Measurements from ENCODE around the gene SPNS2.

The SPNS2 gene

DNA sequence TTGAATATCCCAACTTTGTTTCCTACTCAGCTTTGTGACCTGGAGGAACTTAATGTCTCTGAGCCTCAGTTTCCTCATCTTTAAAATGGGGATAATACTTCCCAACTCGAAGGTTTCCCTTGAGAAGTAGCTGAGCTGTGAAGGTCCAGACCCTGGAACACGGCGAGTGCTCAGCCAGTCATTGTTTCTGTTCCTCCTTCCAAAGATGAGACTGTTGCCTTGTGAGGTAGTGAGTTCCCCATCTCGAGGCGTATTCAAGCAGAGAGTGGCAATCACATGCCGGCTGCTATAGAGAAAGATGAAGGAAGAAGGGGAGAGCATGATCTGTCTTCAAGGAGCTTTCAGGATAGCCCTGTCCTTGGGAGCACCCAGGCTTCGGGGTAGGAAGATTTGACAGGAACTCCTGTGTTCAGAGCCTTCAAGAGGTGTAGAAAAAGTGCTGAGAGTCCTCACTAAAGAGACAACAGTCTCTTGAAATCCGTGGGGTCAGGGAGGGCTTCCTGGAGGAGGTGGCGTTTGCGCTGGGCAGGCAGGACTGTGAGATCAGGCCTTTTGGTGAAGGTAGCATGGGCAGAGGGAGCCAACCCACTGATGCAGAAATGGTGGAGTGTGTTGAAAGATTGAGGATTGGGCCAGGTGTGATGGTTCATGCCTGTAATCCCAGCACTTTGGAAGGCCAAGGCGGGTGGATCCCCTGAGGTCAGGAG lies 27.2 kb downstream of the SPNS2 start:
- no peak for DNase-seq

DNA sequence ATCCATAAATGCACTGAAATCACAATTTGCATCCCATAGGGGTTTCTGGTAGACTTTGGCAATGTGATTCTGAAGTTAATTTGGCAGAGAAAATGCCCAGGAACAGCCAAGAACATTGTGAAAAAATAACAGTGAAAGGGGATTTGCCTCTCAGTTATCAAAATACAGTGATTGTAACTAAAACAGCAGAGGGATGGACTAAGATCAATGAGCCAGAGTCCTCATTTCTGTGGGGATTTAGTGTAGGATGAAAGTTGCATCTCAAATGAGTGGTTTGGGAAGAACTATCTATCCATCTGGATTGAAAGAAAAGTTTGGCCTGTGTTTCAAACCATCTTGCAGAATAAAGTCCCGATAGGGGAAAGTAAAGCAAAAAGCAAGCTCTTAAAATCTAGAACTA lies 28.5 kb downstream of the SPNS2 start:
- DNase-seq, result no peak

DNA sequence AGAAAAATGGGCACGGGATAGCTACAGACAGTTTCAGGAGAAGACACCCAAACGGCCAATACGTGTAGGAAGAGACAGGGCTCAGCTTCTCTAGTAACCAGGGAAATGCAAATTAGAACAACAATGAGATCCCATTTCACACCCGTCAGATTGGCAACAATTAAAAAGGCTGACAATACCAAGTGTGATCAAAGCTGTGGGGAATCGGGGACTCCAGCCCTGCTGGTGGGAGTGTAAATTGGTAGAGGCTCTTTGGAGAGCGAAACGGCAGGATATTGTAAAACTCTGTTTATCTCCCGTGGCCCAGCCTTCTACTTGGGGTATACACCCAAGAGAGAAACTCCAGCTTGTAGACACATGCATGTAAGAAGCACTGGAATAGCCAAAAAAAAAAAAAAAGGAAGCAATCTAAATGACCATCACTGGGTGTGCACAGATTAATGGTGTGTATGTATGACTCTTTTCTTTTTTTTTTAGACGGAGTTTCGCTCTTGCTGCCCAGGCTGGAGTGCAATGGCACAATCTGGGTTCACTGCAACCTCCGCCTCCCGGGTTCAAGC lies 29.0 kb downstream of the SPNS2 start:
- no peak for DNase-seq

DNA sequence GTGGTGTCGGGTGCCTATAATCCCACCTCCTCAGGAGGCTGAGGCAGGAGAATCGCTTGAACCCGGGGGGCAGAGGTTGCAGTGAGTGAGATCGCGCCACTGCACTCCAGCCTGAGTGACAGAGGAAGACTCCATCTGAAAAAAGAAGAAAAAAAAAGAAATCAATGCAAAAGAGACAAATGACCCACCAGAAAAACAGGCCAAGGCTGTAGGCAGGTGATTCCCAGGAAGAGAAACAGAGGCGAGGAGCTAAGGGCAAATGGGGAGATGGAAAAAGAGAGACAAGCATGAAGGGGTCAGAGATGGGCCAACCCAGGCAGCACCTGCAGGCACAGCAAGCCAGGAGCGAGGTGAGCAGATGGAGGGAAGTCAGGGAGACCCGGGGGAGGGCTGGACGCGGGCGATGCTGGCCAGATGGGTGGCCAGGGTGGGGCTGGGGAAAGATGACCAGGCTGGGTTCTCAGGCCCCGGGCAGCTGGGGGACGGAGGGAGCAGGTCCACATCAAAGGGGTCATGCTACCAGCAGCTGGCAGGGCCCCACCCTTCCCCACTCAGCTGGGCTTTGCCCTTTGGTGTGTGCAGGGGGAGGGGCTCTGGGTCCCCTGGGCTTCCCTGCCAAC lies 31.0 kb downstream of the SPNS2 start:
- no peak for DNase-seq

DNA sequence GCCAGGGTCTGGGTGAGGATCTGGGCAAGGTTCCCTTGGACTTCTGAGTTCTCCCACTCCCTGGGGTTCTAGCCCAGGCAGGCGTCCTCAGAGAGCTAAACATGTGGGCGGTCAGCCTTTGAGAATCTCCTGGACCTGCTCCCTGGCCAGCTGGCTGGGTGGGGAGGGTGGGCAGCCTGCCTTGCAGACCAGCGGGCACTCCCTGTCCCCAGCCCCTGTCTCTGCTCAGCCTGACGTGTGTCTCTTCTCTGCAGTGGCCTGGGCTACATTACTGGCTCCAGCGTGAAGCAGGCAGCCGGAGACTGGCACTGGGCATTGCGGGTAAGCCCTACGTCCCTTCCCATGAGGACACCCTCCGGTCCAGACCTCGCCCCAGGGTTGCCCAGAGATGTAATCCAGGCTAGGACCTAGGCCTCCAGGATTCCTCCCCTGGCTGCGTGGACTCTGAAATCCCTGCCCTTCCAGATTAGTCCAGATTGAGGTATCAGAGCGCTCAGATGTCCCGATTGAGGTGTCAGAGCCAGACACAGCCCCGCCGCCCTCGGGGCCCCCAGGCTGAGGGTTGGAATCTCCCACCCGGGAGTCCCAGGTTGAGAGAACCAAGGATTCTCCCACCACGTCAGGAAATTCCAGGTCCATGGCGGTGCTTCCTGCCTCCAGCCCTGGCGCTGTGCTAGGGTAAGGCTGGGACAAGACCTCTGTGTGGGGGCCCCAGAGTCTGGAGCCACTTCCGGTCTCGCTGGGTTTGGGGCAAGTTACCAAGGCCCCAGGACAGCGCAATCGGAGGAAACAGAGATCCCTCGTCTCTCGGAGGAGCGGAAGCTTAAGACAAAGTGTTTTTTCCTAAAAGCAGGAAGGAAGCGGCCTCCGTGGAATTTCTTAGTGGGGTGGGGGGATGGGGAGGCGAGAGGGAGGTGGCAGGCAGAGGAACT lies 32.4 kb downstream of the SPNS2 start:
- DNase-seq, result no peak

DNA sequence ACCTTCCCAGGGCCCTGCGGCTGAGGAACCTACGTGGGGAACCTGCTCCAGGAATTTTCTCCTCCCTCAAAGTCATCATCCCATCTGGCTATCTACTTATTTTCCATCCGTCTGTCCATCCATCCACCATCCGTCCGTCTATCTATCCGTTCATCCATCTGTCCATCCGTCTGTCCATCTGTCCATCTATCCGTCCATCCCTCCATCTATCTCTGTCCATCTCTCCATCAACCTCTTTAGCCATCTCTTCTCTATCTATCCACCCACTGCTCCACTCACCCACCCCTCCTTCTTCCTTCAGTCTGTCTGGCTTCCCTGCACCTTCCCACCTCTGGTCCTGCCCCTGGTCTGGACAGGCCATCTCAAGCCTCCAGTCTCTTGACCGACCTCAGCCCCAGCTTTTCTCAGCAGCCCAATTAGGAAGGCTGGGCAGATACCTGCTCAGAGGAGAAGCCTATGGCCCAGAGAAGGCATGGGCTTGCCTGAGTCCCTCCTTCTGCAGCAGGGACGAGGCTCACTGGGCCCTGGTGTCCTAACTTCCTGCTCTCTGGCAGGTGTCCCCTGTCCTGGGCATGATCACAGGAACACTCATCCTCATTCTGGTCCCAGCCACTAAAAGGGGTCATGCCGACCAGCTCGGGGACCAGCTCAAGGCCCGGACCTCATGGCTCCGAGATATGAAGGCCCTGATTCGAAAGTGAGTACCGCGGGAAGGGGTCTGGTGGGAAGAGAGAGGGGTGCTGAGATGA lies 33.5 kb downstream of the SPNS2 start:
- no peak for DNase-seq

- no peak for DNase-seq
Measured at GRCh38 chr17:4532860-4533522, 34.3 kb downstream of the SPNS2 start.

GRCh38 chr17:4533523-4534504 lies 35.1 kb downstream of the SPNS2 start:
- DNase-seq, result no peak

DNA sequence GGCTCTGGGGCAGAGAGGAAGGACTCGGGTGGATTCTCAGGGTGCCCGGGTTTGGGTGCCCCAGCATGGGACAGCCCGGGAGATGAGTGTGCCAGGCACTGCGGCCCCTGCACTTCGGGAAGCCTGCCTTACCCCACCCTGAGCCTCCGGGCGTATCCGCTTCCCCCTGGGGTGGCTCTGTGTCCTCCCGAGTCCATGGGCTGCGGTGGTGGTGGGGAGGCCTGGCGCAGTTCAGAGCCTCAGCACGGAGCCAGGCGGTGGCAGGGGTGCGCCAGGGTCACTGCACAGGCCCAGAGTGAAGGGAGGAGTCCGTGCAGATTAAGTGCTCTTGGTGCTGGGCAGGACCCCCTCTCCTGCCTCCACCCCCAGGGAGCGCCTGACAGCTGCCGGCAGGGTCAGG lies 35.8 kb downstream of the SPNS2 start:
- no peak for DNase-seq

GRCh38 chr17:4534928-4535666 lies 36.4 kb downstream of the SPNS2 start:
- DNase-seq, result no peak

DNA sequence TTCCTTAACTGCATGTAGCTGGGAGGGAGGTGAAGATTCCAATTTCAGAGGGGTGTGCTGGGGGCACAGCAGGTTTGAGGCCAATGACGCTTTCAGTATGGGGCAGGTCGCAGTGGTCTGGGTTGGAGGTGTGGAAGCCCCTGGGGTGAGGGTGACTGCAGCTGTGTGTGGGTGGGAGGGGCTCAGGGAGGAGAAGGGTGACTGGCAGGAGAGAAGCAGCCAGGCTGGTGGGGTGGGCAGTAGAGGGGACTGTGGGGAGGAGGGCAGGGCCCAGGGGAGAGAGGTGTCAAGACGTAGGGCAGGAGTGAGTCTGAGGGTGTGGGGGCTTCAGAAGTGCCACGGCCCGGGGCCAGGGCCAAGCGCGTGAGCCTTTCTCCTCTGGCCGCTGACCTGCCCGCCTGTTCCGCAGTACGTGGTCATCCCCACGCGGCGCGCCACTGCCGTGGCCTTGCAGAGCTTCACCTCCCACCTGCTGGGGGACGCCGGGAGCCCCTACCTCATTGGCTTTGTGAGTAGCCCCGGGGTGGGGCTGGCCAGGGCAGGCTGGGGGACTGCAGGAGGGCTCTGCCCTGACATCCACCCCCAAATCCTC lies 37.1 kb downstream of the SPNS2 start:
- DNase-seq, result no peak

- no peak for DNase-seq
Measured at GRCh38 chr17:4536259-4536741, 37.6 kb downstream of the SPNS2 start.

- DNase-seq, result peak; percentile 25
Measured at GRCh38 chr17:4536742-4537411, 38.2 kb downstream of the SPNS2 start.

GRCh38 chr17:4537451-4538235 lies 39.0 kb downstream of the SPNS2 start:
- peak; percentile 68 for DNase-seq

GRCh38 chr17:4538236-4539002 lies 39.7 kb downstream of the SPNS2 start:
- DNase-seq, result no peak

- DNase-seq, result peak; percentile 54
Measured at GRCh38 chr17:4539025-4539424, 40.3 kb downstream of the SPNS2 start.

DNA sequence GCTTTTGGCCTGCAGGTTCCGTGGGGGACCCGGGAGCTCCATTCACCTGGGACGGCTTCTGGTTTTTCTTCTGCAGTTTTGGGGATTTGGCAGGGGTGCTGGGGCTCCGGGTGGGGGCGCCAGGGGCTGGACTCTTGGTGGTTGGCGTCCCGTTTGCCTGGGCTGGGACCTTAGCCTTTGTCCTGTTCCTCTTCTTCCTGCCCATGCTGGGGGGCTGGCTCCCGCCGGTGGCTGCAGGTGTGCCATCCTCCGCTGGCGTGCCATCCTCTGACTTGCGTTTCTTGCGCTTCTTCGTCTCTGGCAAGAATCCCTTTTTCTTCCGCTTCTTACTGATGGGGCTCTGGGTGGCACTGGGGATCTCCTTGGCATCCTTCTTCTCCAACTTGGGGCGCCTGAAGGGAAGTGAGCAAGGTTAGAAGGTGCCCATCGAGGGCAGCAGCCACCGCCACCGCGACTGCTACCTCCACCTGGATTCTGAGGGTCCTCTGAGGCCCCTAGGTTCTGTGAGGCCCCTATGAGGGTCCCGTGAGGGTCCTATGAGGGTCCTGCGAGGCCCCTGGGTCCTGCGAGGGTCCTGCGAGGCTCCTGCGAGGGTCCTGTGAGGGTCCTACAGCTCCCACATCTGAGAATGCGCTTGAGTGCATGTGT lies 41.0 kb downstream of the SPNS2 start:
- no peak for DNase-seq

Data from NCI-H2171 treated with DMSO at 0.1 percent for 48 hours (cell line).